Endothelial cell of umbilical vein (primary cell): ENCODE measurements around the gene TNIK. TPM values are rescaled to one million over a fixed set of nuclear protein-coding genes. Genes with fewer than 3 reads are reported as not detected.

Experiments
- BruUV-seq: library from RNA; stranded (reverse); fragments of 400-500 nt; replicated peaks from 2 replicates; lab custom pipeline; 2021; lab: Mats Ljungman, UMichigan
- CTCF ChIA-PET: fragments of 300-600, 350-600 bp; sonication (Branson Sonifier 250); formaldehyde crosslinking; loops from one replicate; lab custom pipeline; 2021; ENCODE audit warnings: antibody characterized with exemption, inconsistent platforms; lab: Charles Lee
- POLR2A ChIA-PET: fragments of 300-600, 350-600 bp; sonication (Branson Sonifier 250); formaldehyde crosslinking; loops from one replicate; lab custom pipeline; 2021; ENCODE audit warnings: antibody characterized with exemption, inconsistent platforms; lab: Charles Lee
- DNase-seq: peaks from one replicate; pipeline ENCODE4 v3.0.0-alpha.2; 2011; ENCODE audit warnings: low read depth, low spot score
- FAIRE-seq: peaks from 2 replicates; lab custom pipeline; 2011; peaks lifted over from hg19 to GRCh38; lab: Jason Lieb, UNC
- H2AFZ ChIP-seq: 2 replicates; pipeline ENCODE4 v1.6.0; 2012; ENCODE audit warnings: low read depth, low read length, control low read depth, inconsistent platforms
- H3K27ac ChIP-seq: 2 replicates; pipeline ENCODE4 v1.5.1; 2011; ENCODE audit warnings: low read depth, mild to moderate bottlenecking, control low read depth, low read length, moderate library complexity; ENCODE audit not compliant: insufficient read depth
- H3K27me3 ChIP-seq, 2 experiments: 2 replicates each; pipeline versions ENCODE4 v1.6.0 to v1.6.1; 2011; ENCODE audit warnings: low read length in 2 of 2, mixed read lengths in 1 of 2; ENCODE audit not compliant: control insufficient read depth in 2 of 2, insufficient read depth in 2 of 2
- H3K36me3 ChIP-seq, 2 experiments: 2 replicates in 1 of 2; 3 replicates in 1 of 2; pipeline ENCODE4 v1.5.1; 2011; ENCODE audit warnings: low read length in 2 of 2, mild to moderate bottlenecking in 1 of 2, moderate library complexity in 1 of 2; ENCODE audit not compliant: control insufficient read depth in 2 of 2, insufficient read depth in 2 of 2; ENCODE audit errors: extremely low read depth in 1 of 2
- H3K4me1 ChIP-seq: 3 replicates; pipeline ENCODE4 v1.5.1; 2011; ENCODE audit warnings: mild to moderate bottlenecking, low read length; ENCODE audit not compliant: control insufficient read depth, insufficient read depth; ENCODE audit errors: extremely low read depth
- H3K4me2 ChIP-seq: 2 replicates; pipeline ENCODE4 v1.6.1; 2011; ENCODE audit warnings: low read length, control low read depth, mixed read lengths; ENCODE audit not compliant: insufficient read depth
- H3K4me3 ChIP-seq, 3 experiments: fragments of 200-600 bp in 1 of 3; sonication (generic), shearing (Covaris generic) in 1 of 3; replicated peaks in 1 of 3; 2 replicates each; pipeline ENCODE4 v1.5.1; 2011 to 2016; ENCODE audit warnings: control low read depth in 3 of 3, low read length in 3 of 3, mild to moderate bottlenecking in 2 of 3, inconsistent platforms in 1 of 3, low read depth in 1 of 3, moderate library complexity in 1 of 3; ENCODE audit not compliant: insufficient read depth in 1 of 3
- H3K79me2 ChIP-seq: 2 replicates; pipeline ENCODE4 v1.6.0; 2012; ENCODE audit warnings: low read length, inconsistent platforms; ENCODE audit not compliant: control insufficient read depth, insufficient read depth
- H3K9ac ChIP-seq: replicated peaks from 2 replicates; pipeline ENCODE3; 2011; ENCODE audit warnings: low read length, control low read depth; ENCODE audit not compliant: insufficient read depth; ENCODE audit errors: extremely low read depth
- H3K9me1 ChIP-seq: replicated peaks from 3 replicates; pipeline ENCODE4 v1.6.0; 2011; ENCODE audit warnings: mild to moderate bottlenecking, low read length; ENCODE audit not compliant: control insufficient read depth, insufficient read depth; ENCODE audit errors: extremely low read depth
- H3K9me3 ChIP-seq: replicated peaks from 2 replicates; pipeline ENCODE4 v1.5.1; 2012; ENCODE audit warnings: low read length, inconsistent platforms; ENCODE audit not compliant: control insufficient read depth, insufficient read depth
- H4K20me1 ChIP-seq: replicated peaks from 2 replicates; pipeline ENCODE3; 2011; ENCODE audit warnings: mild to moderate bottlenecking, low read length; ENCODE audit not compliant: control insufficient read depth, insufficient read depth; ENCODE audit errors: extremely low read depth
- EZH2 ChIP-seq: IDR thresholded peaks from 2 replicates; pipeline ENCODE4 v1.6.1; 2012; ENCODE audit warnings: borderline replicate concordance, low read depth, mild to moderate bottlenecking, moderate library complexity, low read length, inconsistent platforms; ENCODE audit not compliant: severe bottlenecking
- FOS ChIP-seq: IDR thresholded peaks from 2 replicates; pipeline ENCODE4 v1.6.1; 2011; ENCODE audit warnings: mild to moderate bottlenecking, low read length, moderate library complexity, borderline replicate concordance; ENCODE audit not compliant: insufficient read depth
- GATA2 ChIP-seq: IDR thresholded peaks from 2 replicates; pipeline ENCODE4 v1.7.0; 2011; ENCODE audit warnings: low read depth, mild to moderate bottlenecking, moderate library complexity, mixed read lengths, low read length; ENCODE audit not compliant: insufficient read length, insufficient read depth
- JUN ChIP-seq: IDR thresholded peaks from 2 replicates; pipeline ENCODE4 v1.6.1; 2011; ENCODE audit warnings: borderline replicate concordance, low read depth; ENCODE audit not compliant: insufficient read length, insufficient read depth
- MYC ChIP-seq: IDR thresholded peaks from one replicate; pipeline ENCODE4 v1.6.1; 2011; ENCODE audit warnings: mild to moderate bottlenecking, low read depth, low read length
- dilution Hi-C: fragments of 300-500 bp; cut with MboI; formaldehyde crosslinking; loops from one replicate; pipeline ENCODE4 v1.15.0; 2019; ENCODE audit warnings: low sequenced_read_pairs; ENCODE audit not compliant: extremely low pct_ligation_motif_present
- intact Hi-C: fragments of 100-400 bp; cut with micrococcal nuclease; formaldehyde crosslinking; loops from one replicate; pipeline ENCODE4 v1.10.0; 2022
- polyA plus RNA-seq, 4 experiments: library from polyadenylated mRNA; depleted of rRNA in 3 of 4; stranded (reverse) in 3 of 4; unstranded in 1 of 4; fragments of >200 nt; gene quantifications; 2 replicates each; pipeline versions ENCODE4 v1.2.1 to v1.2.3, GENCODE V29; 2011 to 2012; ENCODE audit warnings: missing spikeins in 1 of 4
- total RNA-seq: library from RNA; stranded (reverse); gene quantifications from 2 replicates; pipeline ENCODE4 v1.2.3, GENCODE V29; 2021
- TF ChIP-seq, protein P1 (sequence below): IDR thresholded peaks from 2 replicates; pipeline ENCODE4 v1.6.1; 2011; ENCODE audit not compliant: insufficient read depth, insufficient read length

TNIK gene
- total and polyA plus RNA-seq, 2 donors (not counting 3 experiments of a cell fraction or from before 2014, with no cell fraction given) = 10.9 to 39.7 TPM

DNA sequence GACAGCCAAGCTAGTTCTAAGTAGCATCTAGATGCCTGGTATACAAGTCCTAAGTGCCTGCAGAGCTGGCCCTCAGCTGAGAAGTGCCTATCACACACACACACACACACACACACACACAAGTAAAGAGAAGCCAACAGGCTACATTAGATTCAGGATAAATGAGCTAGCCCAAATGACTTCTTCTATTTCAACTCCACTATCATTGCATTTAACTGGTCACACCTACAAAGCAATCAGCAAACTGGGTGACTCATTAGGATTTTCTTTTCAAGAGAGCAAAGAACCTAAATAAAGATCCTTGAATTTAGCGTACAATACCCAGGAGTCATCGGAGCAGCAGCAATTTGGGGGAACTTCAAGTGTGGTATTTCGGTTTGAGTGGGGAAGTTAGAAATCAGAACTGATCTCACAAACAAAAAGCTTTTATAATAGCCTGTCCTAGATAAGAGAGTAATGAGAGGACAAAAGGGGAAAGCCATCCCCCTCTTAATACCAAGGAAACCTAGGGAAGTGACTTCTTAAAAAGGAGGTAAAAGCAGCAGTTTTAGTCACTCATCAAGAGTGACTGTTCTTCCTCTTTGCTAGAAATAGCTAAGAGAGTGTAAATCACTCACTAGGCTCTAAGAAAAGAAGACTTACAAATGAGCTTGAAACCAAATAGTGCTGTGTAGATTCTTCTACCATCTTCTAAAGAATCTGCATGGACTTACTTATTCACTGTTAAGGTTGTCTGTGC is 112.7 kb downstream of the TNIK start:
- H3K27ac ChIP-seq = peak overlapping the region; percentile 48
- no peaks in the 10 kb centered on the region for H4K20me1 ChIP-seq
- CTCF ChIA-PET = interaction anchor here (0.6 to 1.9 kb wide), 15 partner anchors 9 to 386 kb away, joined by 3 to 7 read pairs (median 3); no protein-coding TSS in a partner anchor
- H3K79me2 ChIP-seq = peaks cover 13% of the 10 kb centered on the region
- TSS peak; percentile 55 for BruUV-seq
- H2AFZ ChIP-seq = peak overlapping the region; percentile 21
- dilution Hi-C loops (no loop called here), intact Hi-C loops (loop anchor here (5.0 kb wide), 1 partner anchor 115 kb away; the partner anchor contains the start of gene TNIK)
- peaks cover 50% of the 10 kb centered on the region for H3K4me1 ChIP-seq
- DNase-seq (peak; percentile 70), FAIRE-seq (peak; percentile 28)
- no peaks in the 10 kb centered on the region for H3K36me3 ChIP-seq
- no peaks in the 10 kb centered on the region for H3K27me3 ChIP-seq
- no peak overlapping the region for H3K4me3 ChIP-seq
- POLR2A ChIA-PET = interaction anchor here (0.6 kb wide), 2 partner anchors 9 to 27 kb away, joined by 6 read pairs; no protein-coding TSS in a partner anchor
- H3K9me3 ChIP-seq = no peaks in the 10 kb centered on the region
- no peak overlapping the region for H3K9ac ChIP-seq
- peak overlapping the region; percentile 58 for H3K4me2 ChIP-seq
- H3K9me1 ChIP-seq = no peaks in the 10 kb centered on the region
- TF ChIP-seq GATA2 (no peak), FOS (peak; percentile 42), EZH2 (no peak), MYC (no peak), JUN (peak; percentile 39)
- TF ChIP-seq, protein P1, sequence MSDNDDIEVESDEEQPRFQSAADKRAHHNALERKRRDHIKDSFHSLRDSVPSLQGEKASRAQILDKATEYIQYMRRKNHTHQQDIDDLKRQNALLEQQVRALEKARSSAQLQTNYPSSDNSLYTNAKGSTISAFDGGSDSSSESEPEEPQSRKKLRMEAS = no peak
